Aortic smooth muscle cell (primary cell): ENCODE results near the gene CSAG3. TPM values are rescaled to one million over a fixed set of nuclear protein-coding genes. Genes with fewer than 3 reads are reported as not detected.

Source experiments
- total RNA-seq: library from RNA; depleted of rRNA; stranded (reverse); fragments of >200 nt; gene quantifications from 2 replicates; pipeline ENCODE4 v1.2.3, GENCODE V29; 2014

Gene CSAG3
- not detected in 2 replicates for total RNA-seq

GRCh38 chrX:152758918-152759317 lies at the start of gene CSAG3:
Gene CSAG3 (plus strand): TSS chrX:152759218.

GRCh38 chrX:152713815-152714787 lies 44.9 kb upstream of the CSAG3 start, which contains the start of gene MAGEA2B:
Gene MAGEA2B (plus strand): TSS chrX:152714628. CDS start chrX:152717107, 2,479 bp downstream.

GRCh38 chrX:152733261-152733975 lies 25.6 kb upstream of the CSAG3 start, which contains the start of the genes CSAG1 and MAGEA12:
Gene CSAG1 (minus strand): TSS chrX:152733721. CDS start chrX:152732460, 1,261 bp downstream.
Gene MAGEA12 (plus strand): TSS chrX:152733757. CDS start chrX:152736162, 2,405 bp downstream.

GRCh38 chrX:152753686-152754650 lies 5.0 kb upstream of the CSAG3 start, which contains the start of gene MAGEA2:
Gene MAGEA2 (minus strand): TSS chrX:152753842. CDS start chrX:152751363, 2,479 bp downstream.

GRCh38 chrX:152769549-152770289 lies 10.7 kb downstream of the CSAG3 start, which contains the start of gene MAGEA6:
Gene MAGEA6 (minus strand): TSS chrX:152769689. CDS start chrX:152767650, 2,039 bp downstream.

Other genes with a start within 250 kb of the CSAG3 start
- gene GABRQ, start 121.3 kb upstream of the CSAG3 start, total RNA-seq: not detected in 2 replicates
- gene MAGEA3, start 60.4 kb upstream of the CSAG3 start, total RNA-seq: not detected in 2 replicates
- not detected in 2 replicates for gene CSAG2, start 49.9 kb upstream of the CSAG3 start, total RNA-seq
- gene MAGEA2B, start 44.6 kb upstream of the CSAG3 start, total RNA-seq: not detected in 2 replicates
- not detected in 2 replicates for gene CSAG1, start 25.5 kb upstream of the CSAG3 start, total RNA-seq
- gene MAGEA12, start 25.5 kb upstream of the CSAG3 start, total RNA-seq: not detected in 2 replicates
- not detected in 2 replicates for gene MAGEA2, start 5.4 kb upstream of the CSAG3 start, total RNA-seq
- gene MAGEA6, start 10.5 kb downstream of the CSAG3 start, total RNA-seq: not detected in 2 replicates
- gene CETN2, start 71.5 kb downstream of the CSAG3 start, total RNA-seq: 39.4 and 50.2 TPM in 2 replicates
- 16.5 and 17.3 TPM in 2 replicates for gene NSDHL, start 71.8 kb downstream of the CSAG3 start, total RNA-seq
- 4.6 and 8.5 TPM in 2 replicates for gene ZNF185, start 138.8 kb downstream of the CSAG3 start, total RNA-seq
- gene PNMA5, start 234.9 kb downstream of the CSAG3 start, total RNA-seq: not detected in 2 replicates